Measurements from ENCODE around the gene AEBP1.

Gene AEBP1

DNA sequence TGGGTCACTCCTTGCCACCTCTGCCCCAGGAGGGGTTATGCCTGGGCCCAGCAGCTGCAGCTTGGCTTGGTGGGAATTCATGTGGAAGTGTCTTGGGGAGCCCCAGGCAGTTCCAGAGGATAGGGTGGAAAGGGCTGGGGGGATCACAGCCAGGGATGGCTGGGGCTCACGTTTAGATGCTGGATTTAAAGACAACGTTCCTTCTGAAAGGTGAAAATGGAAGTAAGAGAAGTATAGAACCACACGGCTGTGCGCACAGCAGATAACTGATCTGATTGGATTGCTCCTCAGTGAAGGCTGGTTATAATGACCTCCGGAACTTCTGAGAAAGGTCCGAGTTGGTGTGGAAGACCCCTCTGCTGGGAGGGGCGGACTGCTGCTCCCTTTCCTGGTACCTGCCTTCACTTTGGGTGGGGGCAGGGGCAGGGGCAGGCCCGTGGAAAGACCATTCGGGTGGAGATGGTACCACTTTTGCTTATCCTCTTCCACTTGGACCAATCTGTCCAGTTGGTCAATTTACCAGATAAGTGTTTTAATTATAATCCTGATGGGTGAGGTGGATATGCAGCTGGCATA is 44.9 kb downstream of the AEBP1 start:
- TF ChIP-seq EZH2 (IDR thresholded peaks at IDR 0.05), result no peak
- no peak for TF ChIP-seq POLR2AphosphoS5 (IDR thresholded peaks at IDR 0.05; ENCODE audit: borderline replicate concordance, low read depth, low read length)
- no peak for TF ChIP-seq FOXP2 (optimal IDR thresholded peaks at IDR 0.05; ENCODE audit: control extremely low read depth, extremely low read length, insufficient read depth)
- no peak overlapping the region for H3K4me3 ChIP-seq
- DNase-seq (ENCODE audit: low read depth, low spot score), result no peak
- H3K9ac ChIP-seq (ENCODE audit: insufficient read length), result no peak overlapping the region
- no peaks in the 10 kb centered on the region for H3K36me3 ChIP-seq (ENCODE audit: insufficient read depth, low read length)
- H3K27ac ChIP-seq, result no peak overlapping the region
- no peaks in the 10 kb centered on the region for H3K9me3 ChIP-seq (ENCODE audit: low read depth, low read length)

DNA sequence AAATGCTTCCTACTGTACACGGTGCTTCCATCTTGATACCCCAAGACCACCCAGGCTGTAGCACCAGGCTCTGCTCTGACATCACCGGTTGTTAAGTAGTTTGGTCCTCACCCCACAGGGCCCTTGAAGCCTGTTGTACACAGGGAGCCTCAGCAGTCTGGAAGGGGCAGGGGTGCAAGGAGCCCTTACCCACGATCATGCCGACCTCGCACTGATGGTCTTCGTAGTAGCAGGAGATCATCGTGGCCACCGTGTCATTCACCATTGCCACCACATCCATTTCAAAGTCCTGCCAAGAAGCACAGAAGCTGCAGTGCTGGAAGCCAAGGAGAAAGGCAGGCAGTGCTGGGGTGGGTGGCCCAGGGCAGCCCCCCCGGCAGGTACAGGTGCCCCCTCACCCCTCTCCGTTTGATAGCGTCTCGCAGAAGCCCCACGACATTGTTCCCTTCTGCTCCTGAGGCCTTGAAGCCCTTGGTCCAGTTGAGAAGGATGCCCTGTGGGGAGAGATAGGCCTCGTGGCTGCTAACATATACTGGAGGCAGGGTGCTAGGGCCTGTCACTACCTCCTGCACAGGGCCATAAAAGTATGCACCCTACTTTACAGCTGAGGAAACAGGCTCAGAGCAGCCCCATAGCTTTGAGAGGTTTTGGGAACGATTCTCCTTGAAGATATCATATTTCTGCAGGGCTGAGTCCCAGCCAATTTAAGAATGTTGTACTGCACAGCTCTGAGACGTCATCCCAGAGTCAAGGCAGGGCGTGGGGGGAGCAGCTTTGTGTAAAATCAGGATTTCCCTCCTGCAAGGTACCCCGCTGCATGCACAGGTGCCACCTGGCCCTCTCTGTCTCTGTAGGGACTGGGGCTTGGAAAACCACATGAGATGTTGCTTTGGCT is 45.7 kb downstream of the AEBP1 start:
- TF ChIP-seq EZH2 (IDR thresholded peaks at IDR 0.05) (no peak), POLR2AphosphoS5 (IDR thresholded peaks at IDR 0.05; ENCODE audit: borderline replicate concordance, low read depth, low read length) (no peak), FOXP2 (optimal IDR thresholded peaks at IDR 0.05; ENCODE audit: control extremely low read depth, extremely low read length, insufficient read depth) (no peak)
- H3K4me3 ChIP-seq, result no peak overlapping the region
- no peak overlapping the region for H3K27ac ChIP-seq
- no peaks in the 10 kb centered on the region for H3K36me3 ChIP-seq (ENCODE audit: insufficient read depth, low read length)
- no peak overlapping the region for H3K9ac ChIP-seq (ENCODE audit: insufficient read length)
- no peak for DNase-seq (ENCODE audit: low read depth, low spot score)
- no peaks in the 10 kb centered on the region for H3K9me3 ChIP-seq (ENCODE audit: low read depth, low read length)

- Histone ChIP-seq H3K9ac (ENCODE audit: insufficient read length) (no peak overlapping the region), H3K4me3 (no peak overlapping the region), H3K9me3 (ENCODE audit: low read depth, low read length) (no peaks in the 10 kb centered on the region), H3K27ac (no peak overlapping the region), H3K36me3 (ENCODE audit: insufficient read depth, low read length) (no peaks in the 10 kb centered on the region)
- DNase-seq (ENCODE audit: low read depth, low spot score), result no peak
- no peak for TF ChIP-seq EZH2 (IDR thresholded peaks at IDR 0.05)
- no peak for TF ChIP-seq POLR2AphosphoS5 (IDR thresholded peaks at IDR 0.05; ENCODE audit: borderline replicate concordance, low read depth, low read length)
- TF ChIP-seq FOXP2 (optimal IDR thresholded peaks at IDR 0.05; ENCODE audit: control extremely low read depth, extremely low read length, insufficient read depth), result no peak
Measured at GRCh38 chr7:44150466-44150832, 46.3 kb downstream of the AEBP1 start.

DNA sequence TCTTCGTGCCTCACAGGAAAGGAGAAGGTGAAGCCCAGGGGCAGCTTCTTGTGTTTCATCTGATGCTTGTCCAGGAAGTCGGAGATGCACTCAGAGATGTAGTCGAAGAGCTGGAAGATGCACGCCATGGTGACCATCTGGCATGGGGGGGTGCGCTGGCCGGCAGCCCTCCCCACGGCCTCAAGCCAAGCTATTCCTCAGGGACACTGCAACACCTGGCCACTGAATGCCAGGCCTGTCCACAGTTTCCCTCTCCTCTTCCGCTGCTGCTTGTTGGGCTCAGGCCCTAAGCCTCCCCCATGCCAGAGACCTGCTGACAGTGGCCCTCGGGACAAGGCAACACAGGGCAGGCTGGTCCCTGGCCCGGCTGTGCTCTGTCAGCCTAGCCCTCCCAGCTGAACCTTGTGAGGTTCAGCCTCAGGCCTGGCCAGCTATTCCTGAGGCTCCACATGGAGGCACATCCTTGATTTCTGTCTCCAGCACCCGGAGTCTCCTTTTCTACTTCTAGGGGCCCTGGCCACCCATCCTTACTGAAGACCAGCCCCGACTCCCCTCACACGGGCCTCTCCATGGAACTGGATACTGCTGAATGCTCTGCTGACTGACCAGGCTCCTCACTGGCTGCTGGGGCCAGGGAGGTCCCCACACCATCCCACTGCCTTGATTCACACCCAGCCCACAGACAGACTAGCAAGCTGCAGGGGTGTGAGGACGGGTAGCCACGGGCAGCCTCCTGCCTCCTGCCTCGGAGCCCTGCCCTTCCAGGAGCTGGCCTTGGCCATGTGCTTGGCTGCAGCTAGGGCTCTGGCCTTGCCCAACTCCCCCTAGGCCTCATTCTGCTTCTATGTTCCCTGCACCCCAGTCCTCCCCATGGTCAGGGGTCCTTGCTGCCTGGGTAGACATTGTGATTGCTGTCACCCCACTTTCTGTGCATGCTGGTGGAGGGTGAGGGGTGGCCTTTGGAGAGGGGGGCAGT is 47.1 kb downstream of the AEBP1 start:
- Histone ChIP-seq H3K27ac (no peak overlapping the region), H3K36me3 (ENCODE audit: insufficient read depth, low read length) (no peaks in the 10 kb centered on the region), H3K4me3 (no peak overlapping the region), H3K9ac (ENCODE audit: insufficient read length) (no peak overlapping the region), H3K9me3 (ENCODE audit: low read depth, low read length) (no peaks in the 10 kb centered on the region)
- no peak for DNase-seq (ENCODE audit: low read depth, low spot score)
- TF ChIP-seq FOXP2 (optimal IDR thresholded peaks at IDR 0.05; ENCODE audit: control extremely low read depth, extremely low read length, insufficient read depth), result no peak
- no peak for TF ChIP-seq POLR2AphosphoS5 (IDR thresholded peaks at IDR 0.05; ENCODE audit: borderline replicate concordance, low read depth, low read length)
- TF ChIP-seq EZH2 (IDR thresholded peaks at IDR 0.05), result no peak

- no peak overlapping the region for H3K27ac ChIP-seq
- TF ChIP-seq POLR2AphosphoS5 (IDR thresholded peaks at IDR 0.05; ENCODE audit: borderline replicate concordance, low read depth, low read length), result no peak
- no peak for TF ChIP-seq FOXP2 (optimal IDR thresholded peaks at IDR 0.05; ENCODE audit: control extremely low read depth, extremely low read length, insufficient read depth)
- TF ChIP-seq EZH2 (IDR thresholded peaks at IDR 0.05), result no peak
- no peaks in the 10 kb centered on the region for H3K9me3 ChIP-seq (ENCODE audit: low read depth, low read length)
- H3K9ac ChIP-seq (ENCODE audit: insufficient read length), result no peak overlapping the region
- DNase-seq (ENCODE audit: low read depth, low spot score), result no peak
- H3K36me3 ChIP-seq (ENCODE audit: insufficient read depth, low read length), result no peaks in the 10 kb centered on the region
- H3K4me3 ChIP-seq, result no peak overlapping the region
Measured at GRCh38 chr7:44151956-44152355, 47.8 kb downstream of the AEBP1 start.

DNA sequence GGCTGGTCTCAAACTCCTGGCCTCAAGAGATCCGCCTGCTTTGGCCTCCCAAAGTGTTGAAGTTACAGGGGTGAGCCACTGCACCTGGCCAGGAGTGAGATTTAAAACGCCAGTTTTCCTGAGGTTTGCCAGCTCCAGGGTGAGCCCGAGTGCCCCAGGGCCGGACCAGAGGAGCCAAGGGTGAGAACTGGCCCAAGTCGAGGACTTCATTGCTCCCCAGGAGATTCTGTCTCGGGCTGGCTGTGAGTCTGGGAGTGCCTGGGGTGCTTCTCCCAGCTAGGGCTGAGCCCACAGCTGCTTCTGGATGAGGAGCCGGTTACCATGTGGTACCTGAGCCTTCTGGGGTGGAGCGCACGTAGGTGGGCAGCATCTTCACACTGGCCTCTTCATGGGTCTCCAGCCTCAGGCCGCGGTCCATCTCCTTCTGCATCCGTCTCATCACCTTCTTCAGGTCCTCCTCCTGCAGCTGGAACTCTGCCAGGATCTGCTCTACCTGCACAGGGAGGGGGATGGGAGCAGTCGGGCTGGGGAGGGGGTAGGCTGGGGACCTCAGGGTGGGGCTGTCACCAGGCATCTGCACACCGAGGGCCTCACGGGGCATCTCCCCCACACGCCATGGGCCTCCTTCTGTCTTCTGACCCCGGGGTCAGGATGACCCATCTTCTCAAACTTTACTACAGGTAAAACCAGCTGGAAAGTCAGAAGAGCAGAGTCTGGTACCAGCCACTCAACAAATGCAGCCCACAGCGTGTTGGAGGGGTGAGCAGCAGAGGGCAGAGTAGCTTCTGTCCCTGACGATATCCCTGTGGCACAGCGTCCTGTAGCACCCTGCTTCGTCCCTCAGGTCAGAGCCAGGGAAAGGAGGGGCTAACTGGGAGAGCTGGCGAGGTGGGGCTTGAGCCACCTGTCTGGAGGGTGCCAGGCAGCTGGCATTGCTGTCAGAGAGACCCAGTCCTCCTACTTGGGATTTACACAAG is 49.1 kb downstream of the AEBP1 start:
- H3K4me3 ChIP-seq, result no peak overlapping the region
- no peaks in the 10 kb centered on the region for H3K9me3 ChIP-seq (ENCODE audit: low read depth, low read length)
- H3K9ac ChIP-seq (ENCODE audit: insufficient read length), result no peak overlapping the region
- no peak for DNase-seq (ENCODE audit: low read depth, low spot score)
- no peak for TF ChIP-seq FOXP2 (optimal IDR thresholded peaks at IDR 0.05; ENCODE audit: control extremely low read depth, extremely low read length, insufficient read depth)
- TF ChIP-seq EZH2 (IDR thresholded peaks at IDR 0.05), result no peak
- TF ChIP-seq POLR2AphosphoS5 (IDR thresholded peaks at IDR 0.05; ENCODE audit: borderline replicate concordance, low read depth, low read length), result no peak
- H3K27ac ChIP-seq, result no peak overlapping the region
- H3K36me3 ChIP-seq (ENCODE audit: insufficient read depth, low read length), result no peaks in the 10 kb centered on the region

- Histone ChIP-seq H3K27ac (no peak overlapping the region), H3K36me3 (ENCODE audit: insufficient read depth, low read length) (no peaks in the 10 kb centered on the region), H3K4me3 (no peak overlapping the region), H3K9me3 (ENCODE audit: low read depth, low read length) (no peaks in the 10 kb centered on the region), H3K9ac (ENCODE audit: insufficient read length) (no peak overlapping the region)
- no peak for DNase-seq (ENCODE audit: low read depth, low spot score)
- TF ChIP-seq EZH2 (IDR thresholded peaks at IDR 0.05) (no peak), POLR2AphosphoS5 (IDR thresholded peaks at IDR 0.05; ENCODE audit: borderline replicate concordance, low read depth, low read length) (no peak), FOXP2 (optimal IDR thresholded peaks at IDR 0.05; ENCODE audit: control extremely low read depth, extremely low read length, insufficient read depth) (no peak)
Measured at GRCh38 chr7:44153948-44154335, 49.8 kb downstream of the AEBP1 start.
